SH-SY5Y (cell line): ENCODE results near the gene SLC24A4.

Experiments
- GATA2 ChIP-seq: IDR thresholded peaks from 2 replicates; pipeline ENCODE4 v1.6.1; 2011; ENCODE audit warnings: mild to moderate bottlenecking, low read depth, low read length
- GATA3 ChIP-seq: IDR thresholded peaks from 2 replicates; pipeline ENCODE4 v1.6.1; 2011; ENCODE audit warnings: low read depth, mild to moderate bottlenecking, low read length, moderate library complexity

SLC24A4 gene

DNA sequence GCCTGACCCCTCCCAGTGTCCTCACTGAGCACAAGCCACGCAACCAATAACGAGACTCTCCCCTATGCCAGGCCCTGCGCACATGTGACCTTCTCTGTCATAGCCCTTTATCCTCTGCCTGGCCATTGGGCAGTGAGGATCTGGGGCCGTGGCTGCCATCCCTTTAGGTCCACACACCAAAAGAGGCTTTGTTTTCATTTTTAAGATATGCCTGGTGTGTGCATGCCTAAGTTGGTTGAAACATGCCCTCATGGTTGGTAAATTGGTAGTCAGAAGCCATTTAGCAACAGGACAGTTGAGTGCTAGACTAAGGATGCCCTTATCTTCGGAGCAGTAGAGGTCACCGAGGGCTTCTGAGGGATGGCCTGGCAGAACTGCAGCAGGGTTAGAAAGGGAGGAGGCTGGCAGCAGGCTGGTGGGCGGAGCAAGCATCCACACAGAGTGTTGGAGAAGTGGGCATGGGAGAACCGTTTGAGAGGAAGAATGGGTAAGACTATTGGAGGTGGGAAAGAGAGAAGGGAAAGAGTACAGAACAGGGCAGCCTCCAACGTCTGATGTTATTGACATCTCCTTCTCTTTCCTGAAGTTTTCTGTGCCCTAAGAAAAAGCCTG is 75.1 kb downstream of the SLC24A4 start:
- TF ChIP-seq GATA2 (no peak), GATA3 (no peak)

DNA sequence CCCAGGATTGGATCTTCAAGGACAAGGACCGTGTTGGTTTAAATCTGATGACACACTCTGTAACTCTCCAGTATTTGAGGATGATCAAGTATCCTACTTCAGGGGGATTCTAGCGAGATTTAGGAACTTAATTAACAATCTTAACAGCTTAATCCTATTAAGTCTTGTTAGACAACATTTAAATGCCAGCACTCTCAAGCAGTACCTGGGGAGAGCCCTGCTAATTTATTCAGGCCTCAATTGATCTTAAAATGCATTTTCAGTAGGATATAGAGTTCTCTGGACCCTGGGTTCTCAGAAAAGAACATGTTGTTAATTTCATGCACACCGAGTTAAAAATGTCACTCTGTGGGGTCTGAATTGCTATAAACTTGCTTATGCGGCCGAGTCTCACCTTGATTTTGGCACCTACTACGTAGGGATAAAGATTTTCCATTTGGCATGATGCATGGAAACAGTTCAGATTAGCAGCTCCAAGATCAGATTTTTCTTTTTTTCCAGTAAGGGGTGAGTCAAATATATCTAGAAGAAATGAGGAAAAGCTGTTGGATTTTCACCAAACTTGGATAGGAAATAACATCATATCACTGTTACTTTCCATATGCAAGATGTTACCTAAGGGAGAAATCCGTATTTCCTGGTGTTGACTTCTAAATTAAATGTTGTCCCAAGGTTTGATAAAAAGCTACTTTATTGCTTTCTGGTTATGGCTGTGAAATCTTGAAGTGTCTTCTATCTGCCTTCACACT is 76.1 kb downstream of the SLC24A4 start:
- TF ChIP-seq GATA2 (no peak), GATA3 (no peak)

DNA sequence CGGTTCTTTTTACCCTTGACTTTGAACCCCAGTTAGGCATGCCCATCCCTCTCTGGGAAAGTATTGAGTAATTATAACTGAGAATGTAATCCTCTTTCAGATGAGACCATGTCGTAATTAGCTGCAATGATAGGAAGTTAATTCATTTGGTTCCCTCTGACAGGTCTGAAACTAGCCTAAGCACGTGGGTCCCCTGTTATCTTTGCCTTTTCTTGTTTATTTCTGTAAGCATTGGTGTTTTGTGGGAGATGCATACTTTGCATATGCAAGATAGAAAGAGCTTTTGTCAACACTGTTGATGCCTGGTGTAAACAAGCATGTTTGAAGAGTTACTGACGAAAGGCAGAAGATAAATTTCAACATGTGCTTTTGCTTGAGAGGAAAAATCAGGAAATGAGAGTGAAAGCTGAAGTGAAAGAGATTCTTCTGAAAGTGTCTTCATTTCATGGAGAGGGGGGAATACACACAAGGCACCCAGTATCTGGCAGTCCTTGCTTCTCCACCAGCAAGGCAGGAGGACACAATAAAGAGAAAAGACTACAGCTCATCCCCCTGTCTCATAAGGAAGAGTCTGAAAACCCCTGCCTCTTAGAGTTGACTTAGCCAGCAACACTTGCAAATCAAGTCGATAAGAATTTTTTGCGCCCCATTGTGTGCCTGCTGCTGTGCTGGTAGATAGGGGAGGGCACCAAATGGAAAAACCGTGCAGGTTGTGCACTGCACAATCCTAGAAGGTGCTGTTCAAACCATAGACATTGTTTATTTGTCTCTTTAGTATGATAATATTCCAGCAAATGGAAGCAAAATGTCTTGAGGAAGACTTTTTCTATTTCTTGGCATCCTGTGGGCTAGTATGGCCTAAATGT is 77.8 kb downstream of the SLC24A4 start:
- TF ChIP-seq GATA3, result no peak
- no peak for TF ChIP-seq GATA2

DNA sequence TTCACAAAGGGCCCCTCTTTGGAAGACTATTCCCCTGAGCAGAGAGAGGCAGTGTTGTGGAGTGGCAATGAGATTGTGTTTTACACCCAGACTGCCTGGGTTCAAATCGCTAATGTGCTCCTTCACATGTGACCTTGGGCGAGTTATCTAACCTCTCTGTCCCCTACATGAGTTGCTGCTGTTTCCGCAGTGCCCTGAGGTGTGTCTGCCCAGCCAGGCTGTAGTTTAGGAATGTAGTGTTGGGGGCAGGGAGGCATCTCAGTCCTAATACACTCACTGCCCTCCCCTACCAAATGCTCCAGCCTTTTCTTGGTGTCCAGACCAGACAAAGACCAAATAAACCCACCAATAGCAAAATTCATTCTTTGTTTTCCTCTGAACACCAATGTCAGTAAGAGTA is 78.6 kb downstream of the SLC24A4 start:
- no peak for TF ChIP-seq GATA2
- TF ChIP-seq GATA3, result no peak

DNA sequence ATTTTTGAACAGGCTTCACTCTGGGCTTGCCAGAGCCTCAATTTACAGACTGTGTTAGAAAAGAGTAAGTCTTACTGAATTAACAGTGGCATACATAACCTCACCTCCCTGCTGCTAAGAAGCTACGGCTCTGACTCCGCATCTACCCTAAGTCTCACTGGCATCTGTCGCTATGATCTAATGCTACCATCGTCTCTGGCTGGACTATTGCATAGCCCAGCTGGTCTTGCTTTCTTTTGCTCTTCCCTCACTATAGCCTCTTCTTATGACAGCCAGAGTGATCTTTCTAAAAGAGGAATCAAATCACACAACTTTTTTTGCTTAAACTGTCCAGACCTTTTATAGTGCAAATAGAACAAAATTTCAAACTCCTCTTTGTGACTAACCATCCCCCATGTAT is 81.1 kb downstream of the SLC24A4 start:
- TF ChIP-seq GATA2, result no peak
- no peak for TF ChIP-seq GATA3

DNA sequence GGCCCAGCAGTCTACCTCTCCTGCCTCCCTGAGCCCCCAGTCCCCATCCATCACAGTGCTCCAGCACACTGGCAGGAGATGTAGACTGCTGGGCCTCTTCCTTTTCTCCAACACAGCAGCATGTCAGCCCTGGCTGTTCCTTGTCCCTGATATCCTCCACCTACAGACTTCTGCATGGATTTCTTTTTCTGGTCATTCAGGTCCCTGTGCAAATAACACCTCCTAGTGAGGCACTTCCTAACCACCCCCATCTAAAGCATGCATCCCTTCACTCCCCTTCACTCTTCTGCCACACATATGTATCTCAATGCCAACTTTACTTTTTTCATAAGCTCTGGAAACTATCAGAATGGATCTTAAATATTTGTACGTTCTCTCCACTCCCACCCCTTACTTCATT is 81.5 kb downstream of the SLC24A4 start:
- TF ChIP-seq GATA3, result no peak
- TF ChIP-seq GATA2, result no peak

DNA sequence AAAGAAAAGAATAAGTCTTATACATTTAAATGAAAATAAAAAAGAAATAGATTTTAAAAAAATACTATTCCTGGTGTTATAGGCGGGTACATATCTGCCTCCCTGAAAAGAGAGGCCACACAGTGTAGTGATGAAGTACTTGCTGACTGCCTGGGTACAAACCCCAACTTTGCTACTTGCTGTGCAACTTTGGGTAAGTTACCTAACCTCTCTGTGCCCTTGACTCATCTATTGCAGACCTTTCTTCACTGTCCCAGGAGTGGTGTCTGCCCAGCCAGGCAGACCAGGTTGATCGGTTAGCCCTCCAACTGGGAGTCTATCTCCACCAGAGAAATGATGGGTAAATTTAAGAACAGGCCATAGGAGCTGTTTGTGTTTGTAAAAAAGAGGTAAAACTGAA is 82.0 kb downstream of the SLC24A4 start:
- TF ChIP-seq GATA2 (no peak), GATA3 (no peak)

DNA sequence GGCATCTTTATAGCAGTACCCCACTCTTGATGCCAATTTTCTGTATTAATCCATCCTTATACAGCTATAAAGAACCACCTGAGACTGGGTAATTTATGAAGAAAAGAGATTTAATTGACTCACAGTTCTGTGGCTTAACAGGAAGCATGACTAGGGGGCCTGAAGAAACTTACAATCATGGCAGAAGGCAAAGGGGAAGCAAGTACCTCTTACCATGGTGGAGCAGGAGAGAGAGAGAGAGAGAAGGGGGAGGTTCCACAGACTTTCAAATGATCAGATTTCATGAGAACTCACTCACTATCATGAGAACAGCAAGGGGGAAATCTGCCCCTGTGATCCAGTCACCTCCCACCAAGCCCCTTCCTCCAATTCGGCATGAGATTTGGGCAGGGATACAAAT is 84.4 kb downstream of the SLC24A4 start:
- TF ChIP-seq GATA2, result no peak
- no peak for TF ChIP-seq GATA3

DNA sequence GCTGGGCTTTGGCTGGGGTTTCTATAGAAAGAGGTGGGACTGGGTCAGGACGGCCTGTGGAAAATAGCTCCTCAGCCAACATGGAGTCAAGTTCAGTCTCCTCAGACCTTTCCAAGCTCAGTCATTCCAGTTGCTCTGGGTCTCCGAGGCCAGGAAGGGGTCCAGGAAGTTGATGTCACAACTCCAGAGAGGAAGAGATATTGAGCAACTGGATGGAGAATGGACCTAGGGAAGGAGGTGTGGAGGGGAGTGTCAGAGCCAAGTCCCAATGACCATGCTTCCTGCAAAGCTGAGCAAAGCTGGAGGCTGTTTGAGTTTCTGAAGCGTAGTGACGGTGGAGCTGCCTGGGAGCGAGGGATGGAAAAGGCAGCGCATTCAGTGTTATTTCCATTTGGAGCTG is 86.1 kb downstream of the SLC24A4 start:
- TF ChIP-seq GATA3, result no peak
- no peak for TF ChIP-seq GATA2

DNA sequence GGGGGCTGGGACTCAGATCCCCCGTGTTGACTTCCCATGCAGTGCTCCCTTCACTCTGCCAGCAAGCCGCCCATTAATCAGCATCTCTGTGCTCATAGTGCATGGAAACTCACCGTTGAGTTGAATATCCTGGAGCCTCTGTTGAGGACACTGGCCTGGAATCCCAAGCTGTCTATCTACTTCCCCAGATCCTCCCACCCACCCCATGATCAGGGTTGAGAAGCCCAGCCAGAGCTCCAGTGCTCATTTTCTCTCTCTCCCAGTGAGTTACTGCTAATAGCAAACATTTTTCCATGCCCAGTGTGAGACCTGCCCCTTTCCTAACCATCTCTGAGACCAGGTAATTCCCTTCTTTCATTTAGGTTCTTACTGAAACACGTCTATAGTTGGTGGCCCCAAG is 88.2 kb downstream of the SLC24A4 start:
- TF ChIP-seq GATA2 (no peak), GATA3 (no peak)

DNA sequence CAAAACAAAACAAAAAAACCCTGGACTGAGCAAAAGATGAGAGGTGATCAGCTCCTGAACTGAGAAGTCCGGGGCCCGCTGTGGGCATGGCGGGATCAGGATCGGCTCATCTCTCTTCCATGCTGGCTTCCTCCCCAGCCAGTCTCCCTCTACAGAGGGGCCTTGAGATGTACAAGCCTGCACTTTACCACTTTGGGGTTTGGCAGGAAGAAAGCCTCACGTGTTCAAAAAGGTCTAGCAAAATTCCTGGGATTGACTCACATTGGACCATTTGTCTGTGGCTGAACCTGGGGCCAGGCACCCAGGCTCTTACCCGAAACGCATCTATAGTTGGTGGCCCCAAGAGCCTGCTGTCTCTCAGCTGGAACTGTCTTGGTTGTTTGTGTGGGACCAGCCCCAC is 89.0 kb downstream of the SLC24A4 start:
- no peak for TF ChIP-seq GATA2
- no peak for TF ChIP-seq GATA3

DNA sequence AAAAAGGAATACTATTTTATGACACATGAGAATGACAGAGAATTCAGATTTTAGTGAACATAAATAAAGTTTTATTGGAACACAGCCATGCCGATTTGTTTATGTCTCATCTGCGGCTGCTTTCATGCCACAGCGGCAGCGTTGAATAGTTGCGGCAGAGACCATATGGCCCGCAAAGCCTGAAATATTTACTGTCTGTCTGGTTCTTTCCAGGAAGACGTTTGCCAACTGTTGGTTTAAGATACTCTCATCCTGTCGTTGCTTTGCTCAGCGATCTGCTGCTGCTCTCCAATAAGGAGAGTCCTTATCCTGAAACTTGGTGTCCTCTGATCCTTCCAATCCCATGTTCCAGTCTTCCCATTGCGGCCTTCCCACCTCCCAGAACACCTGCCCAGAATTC is 89.9 kb downstream of the SLC24A4 start:
- TF ChIP-seq GATA2 (no peak), GATA3 (no peak)

DNA sequence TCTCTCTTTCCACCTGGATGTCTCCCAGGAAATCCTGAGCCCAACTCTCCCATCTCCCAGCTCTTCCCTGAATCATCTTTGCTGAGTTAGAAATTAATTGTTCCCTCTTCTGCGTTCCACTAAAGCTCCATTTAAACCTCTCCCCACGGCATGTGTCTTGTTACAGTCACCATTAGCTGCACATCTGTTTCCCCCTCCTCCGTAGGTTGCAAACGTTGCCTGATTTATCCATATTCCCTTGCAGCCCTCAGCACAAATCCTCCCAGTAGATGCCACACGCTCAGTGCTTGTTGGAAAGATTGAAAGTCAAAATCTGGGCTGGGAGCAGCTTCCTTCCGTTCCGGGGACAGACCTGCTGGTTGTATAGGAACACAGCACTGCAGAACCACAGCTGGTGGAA is 90.4 kb downstream of the SLC24A4 start:
- no peak for TF ChIP-seq GATA3
- no peak for TF ChIP-seq GATA2

DNA sequence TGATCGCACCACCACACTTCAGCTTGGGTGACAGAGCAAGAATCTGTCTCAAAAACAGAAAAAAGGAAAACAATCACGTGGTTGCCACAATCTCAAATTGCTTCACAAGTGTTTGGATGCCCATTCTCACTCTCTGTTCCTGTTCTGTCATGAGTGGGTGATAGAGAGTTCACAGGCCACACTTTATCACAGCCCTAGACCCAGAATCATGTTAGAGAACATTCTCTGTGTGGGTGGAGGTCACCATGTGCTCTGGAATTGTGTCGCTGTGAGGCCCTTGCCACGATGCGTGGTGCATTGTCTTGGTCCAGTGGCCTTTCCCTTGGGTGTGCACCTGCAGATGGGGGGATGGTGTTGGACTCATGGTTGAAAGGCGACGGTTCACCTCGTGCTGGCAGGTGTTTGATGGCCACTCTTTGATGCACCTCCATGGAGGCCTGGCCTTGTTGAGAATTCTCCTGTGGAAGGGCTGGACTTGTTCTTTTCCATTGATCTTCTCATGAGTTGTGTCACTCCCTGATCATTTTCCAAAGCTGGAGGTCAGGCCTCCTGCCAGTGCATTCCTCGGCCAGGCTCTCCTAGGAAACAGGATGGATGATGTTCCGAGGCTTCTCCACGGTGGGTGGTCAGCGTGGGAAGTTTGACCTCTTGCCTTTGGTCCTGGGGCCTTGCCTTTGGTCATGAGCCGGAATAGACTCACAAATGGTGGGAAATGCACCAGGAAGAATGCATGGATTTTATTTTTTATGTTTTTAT is 91.9 kb downstream of the SLC24A4 start:
- TF ChIP-seq GATA2 (no peak), GATA3 (no peak)
